Stimulated activated naive CD4-positive, alpha-beta T cell treated with Interleukin-2 at 50 U/mL for 16 hours (primary cell): ENCODE data around the gene CHST11.
"Not testable (repeated sequence)": the region's sequence is repeated elsewhere in the genome, so short reads cannot be mapped to it uniquely, and the experiment has no call there.

Experiments
- DNase-seq: peaks from one replicate; lab custom pipeline; 2025; lab: John Stamatoyannopoulos, UW

Gene CHST11

DNA sequence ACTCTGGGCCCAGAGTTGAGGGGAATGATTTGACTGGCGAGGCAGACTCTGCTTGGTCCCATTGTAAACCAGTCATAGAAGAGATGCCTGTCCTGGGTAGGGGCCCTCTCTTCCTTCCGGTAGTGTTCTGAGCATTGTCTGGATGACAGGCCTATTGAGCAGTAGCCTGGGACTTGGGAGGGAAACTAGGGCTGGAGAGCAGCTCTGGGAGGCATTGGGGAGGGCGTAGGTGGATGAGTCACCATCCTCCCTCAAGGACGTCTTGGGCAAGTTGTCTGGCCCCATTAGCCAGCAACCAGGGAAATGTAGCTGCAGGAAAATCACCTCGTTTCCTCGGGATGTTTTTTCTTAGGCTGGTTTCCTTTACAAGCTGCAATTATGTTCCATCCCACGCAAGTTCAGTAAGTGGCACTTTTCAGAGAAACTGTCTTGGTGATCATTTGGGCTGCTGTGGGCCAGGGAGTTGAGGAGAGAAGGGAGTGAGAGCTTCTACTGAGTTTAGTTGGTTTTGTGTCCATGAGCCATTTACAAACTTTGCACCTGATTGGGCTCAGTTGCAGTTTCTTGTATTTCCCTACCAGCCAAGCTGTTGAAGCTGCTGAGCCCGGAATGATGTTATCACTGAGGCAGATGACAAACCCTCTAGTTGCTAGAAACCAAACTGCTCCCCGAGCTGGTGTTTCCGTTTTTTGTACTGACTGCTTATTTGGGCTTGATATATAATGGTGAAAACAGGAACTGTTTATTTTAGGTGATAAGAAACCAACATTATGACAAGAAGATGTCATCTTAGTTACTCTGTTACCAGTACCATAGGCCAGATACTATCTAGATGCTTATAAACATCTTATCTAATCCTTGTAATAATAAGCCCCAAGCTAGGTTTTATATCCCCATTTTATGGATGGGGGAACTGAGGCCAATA, 147.6 kb downstream of the CHST11 start:
- DNase-seq, result peak; percentile 42

DNA sequence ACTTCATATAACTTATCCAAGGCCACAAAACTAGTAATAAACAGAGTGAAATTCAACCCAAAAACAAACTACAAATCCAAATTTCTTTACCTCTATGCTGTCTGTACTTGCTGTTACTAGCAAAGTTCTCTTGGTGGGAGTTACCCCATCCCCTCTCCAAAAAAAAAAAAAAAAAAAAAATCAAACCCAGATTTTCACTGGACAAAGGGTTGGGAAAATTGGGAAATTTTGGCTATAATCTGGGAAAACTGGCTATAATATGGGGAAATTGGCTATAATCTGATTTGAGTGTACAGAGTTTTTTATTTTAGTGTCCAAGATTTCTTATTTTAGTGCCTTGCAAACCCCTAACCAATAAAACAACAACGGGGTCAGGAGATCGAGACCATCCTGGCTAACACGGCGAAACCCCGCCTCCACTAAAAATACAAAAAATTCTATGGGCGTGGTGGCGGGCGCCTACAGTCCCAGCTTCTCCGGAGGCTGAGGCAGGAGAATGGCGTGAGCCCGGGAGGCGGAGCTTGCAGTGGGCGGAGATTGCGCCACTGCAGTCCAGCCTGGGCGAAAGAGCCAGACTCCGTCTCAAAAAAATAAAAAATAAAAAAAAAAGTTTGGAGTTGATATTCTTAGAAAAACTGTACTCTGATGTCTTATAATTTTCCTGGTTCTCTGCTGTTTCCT, 148.4 kb downstream of the CHST11 start:
- DNase-seq, result no peak

DNA sequence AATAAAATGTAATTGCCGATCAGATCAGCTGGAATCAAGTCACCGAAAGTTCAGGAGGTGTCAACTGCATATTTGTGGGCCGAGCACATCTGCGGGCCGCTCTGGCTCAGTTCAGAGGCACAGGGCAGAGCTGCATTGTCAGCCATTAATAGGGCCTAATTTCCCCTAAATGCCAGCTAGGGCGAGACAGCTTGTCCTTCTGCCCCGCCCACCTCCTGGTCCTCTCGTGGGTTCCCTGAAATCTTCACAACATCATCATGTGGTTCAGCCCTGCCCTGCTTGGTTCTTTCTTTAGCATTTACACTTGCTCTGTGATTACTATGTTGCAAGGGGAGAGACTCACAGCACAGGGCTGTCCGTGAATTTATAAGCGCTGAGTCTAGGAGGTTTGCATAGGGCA, 148.9 kb downstream of the CHST11 start:
- no peak for DNase-seq

- DNase-seq, result no peak
Observed at GRCh38 chr12:104608998-104609397, 152.2 kb downstream of the CHST11 start.

DNA sequence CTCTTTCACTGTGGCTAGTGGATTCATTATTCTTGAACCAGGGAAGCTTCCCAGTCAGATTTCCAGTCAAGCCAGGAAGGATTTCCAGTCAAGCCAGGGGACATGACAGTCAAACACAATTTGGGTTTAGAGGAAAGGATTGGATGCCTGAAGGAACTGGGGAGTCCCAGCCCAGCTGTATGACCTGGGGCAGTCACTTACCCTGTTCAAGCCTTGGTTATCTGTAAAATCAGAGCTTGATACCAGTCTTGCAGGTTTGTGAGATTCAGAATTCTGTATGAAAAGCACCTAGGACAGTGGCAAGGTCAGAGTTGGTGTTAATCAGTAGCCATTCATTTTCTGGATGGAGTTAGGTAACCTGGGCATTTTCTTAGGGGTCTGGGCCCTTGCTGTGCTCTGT, 152.7 kb downstream of the CHST11 start:
- DNase-seq, result no peak

DNA sequence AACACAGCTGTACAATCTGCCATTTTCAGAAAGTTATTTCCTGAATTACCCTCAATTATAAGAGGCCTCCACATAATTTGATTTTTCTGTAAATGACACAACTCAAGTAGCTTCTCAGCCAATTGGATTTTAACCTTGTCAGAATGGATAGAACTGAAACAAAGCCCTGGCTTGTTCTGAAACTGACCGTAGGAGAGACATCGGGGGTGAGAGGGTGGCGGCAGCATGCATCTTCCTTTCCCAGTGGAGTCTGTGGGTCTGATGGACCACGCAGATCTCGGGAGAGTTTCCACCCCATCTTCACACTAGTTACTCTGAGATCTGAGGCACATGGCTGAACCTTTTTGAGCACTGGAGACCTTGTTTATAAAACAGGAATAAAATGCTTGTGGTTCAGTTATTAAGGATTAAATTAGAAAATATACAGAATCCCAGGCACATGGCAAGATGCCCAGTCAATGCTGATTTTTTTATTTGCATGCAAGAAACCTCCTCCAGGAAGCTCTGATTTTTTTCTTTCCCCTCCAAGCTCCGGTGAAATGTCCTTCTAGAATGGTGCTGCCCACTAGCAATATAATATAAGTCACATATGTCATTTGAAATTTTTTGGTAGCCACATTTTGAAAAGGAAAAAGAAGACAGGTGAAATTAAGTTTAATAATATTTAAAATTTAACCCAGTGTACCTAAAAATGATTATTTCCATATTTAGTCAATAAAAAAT, 153.9 kb downstream of the CHST11 start:
- DNase-seq, result no peak

DNA sequence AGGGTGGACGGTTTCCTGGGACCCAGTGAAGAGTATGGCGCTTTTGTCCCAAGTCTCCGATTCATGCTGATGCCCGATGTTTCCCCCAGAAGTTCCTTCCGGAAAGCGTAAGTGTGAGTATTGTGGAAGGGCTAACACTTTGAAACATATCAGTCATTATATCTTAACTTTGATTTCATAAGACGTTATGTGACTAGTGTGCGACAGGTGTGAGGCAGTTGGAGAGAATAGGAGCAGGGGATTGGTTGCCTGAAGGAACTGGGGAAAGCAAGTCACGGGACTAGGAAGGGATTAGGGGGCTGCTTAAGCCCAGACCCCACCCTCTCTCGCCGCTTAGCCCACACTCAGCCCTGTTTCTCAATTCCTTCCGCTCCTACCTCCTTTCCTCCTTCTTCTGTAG, 154.9 kb downstream of the CHST11 start:
- DNase-seq, result no peak

DNA sequence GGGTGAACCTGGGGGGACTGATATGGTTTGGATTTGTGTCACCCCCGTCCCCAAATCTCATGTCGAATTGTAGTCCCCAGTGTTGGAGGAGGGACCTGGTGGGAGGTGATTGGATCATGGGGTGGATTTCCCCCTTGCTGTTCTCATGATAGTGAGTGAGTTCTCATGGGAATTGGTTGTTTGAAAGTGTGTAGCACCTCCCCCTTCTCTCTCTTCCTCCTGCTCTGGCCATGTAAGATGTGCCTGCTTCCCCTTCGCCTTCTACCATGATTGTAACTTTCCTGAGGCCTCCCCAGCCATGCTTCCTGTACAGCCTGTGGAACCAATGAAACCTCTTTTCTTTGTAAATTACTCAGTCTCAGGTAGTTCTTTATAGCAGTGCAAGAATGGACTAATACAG, 156.6 kb downstream of the CHST11 start:
- not testable (repeated sequence) for DNase-seq

- DNase-seq, result no peak
Observed at GRCh38 chr12:104615048-104615561, 158.4 kb downstream of the CHST11 start.

DNA sequence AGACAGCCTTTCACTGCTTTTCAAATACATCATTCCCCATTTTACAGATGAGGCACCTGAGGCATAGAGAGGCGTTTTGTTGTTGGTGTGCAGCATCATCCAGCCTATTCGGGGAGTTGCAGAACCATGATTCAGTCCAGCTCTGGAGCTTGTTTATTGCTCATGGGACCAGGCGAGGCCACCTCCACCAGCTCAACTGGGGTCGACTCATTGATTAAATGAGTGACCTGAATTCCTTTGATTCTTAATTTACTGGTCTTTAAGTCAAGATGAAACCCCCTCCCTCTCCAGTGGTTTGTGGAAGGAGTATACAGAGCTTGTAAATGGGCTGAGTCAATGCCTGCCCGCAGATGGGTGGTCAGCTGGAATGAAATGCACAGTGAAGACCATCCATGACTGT, 161.9 kb downstream of the CHST11 start:
- DNase-seq, result no peak

GRCh38 chr12:104619305-104619704, 162.6 kb downstream of the CHST11 start:
- DNase-seq, result no peak

GRCh38 chr12:104620837-104621531, 164.2 kb downstream of the CHST11 start:
- no peak for DNase-seq

DNA sequence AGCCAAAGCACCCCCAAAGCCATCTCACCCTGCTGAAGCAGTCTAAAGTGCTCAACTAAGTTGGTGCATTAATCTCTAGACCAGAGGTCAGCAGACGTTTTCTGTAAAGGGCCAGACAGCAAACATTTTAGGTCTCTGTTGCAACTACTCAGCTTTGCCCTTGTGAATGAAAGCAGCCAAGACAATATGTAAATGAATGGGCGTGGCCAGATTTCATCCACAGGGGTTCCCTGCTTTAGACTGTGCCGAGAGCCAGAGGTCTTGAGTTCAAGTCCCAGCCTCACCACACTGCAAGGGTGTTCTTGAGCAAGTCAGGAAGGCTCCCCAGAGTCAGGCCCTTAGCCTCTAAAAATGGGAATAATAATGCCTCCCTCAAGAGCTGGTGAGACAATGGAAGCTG, 166.2 kb downstream of the CHST11 start:
- DNase-seq, result no peak

DNA sequence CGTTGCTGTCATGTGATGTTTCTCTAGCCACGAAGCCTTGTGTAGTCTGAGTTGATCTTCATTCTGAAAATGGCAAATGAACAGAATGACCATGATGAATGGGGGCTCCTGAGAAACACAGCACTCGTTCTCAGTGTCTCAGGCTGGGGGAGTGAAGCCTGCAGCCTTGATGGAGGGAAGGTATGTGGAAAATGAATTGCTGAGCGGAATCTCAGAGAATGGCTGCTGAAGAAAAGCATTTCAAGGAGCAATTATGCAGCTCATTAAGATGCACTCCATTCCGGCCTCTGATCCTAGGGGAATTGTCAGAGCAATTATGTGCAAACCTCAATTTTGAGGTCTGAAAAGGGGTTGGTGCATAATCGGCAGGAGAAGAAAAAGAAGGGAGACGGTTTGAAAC, 167.1 kb downstream of the CHST11 start:
- no peak for DNase-seq

DNA sequence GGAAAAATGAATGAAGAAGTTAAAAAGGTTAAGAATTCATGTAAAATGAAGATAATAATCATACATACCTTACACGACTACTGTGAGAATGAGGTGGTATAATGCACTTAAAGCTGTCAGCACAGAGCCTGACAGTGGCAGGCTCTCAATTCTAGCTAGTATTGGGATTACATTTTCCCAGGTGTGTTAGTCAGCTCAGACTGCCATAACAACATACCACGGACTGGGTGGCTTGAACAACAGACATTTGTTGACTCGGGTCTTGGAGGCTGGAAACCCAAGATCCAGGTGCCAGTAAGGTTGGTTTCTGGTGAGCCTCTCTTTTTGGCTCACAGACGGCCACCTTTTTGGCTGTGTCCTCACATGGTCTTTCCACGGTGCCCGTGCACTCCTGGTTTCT, 167.8 kb downstream of the CHST11 start:
- DNase-seq, result no peak

DNA sequence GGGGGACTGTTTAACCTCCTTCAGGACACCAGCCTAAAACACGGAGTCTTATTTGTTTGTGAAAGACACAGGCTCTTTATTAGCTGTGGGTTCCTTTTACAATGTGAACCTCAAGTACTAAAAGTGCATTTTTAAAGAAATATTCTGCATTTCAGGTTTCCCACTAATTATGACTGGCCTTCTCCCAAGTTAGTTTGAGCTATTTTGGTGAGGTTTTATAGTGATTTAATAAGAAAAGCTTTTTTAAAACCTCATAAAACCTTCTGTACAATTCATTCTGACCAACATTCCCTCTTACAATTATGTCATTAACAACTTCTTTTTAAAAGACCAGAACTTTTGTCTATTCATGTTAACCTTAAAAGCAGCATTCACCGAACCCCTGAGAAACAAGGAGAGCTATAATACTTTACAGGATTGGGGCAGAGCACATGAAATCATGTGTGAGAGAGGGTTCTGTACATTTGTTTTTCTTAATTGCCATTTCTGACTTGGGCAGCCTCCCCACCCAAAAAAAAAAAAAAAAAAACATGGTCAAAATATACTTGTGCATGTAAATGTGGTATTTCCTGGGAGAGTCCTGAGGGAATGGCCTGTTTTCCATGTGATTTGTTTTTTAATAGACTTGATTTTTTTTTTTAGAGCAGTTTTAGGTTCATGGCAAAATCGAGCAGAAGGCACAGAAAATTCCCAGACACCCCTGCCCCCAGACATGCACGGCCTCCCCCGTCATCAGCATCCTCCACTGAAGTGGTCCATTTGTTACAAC, 169.5 kb downstream of the CHST11 start:
- no peak for DNase-seq

DNA sequence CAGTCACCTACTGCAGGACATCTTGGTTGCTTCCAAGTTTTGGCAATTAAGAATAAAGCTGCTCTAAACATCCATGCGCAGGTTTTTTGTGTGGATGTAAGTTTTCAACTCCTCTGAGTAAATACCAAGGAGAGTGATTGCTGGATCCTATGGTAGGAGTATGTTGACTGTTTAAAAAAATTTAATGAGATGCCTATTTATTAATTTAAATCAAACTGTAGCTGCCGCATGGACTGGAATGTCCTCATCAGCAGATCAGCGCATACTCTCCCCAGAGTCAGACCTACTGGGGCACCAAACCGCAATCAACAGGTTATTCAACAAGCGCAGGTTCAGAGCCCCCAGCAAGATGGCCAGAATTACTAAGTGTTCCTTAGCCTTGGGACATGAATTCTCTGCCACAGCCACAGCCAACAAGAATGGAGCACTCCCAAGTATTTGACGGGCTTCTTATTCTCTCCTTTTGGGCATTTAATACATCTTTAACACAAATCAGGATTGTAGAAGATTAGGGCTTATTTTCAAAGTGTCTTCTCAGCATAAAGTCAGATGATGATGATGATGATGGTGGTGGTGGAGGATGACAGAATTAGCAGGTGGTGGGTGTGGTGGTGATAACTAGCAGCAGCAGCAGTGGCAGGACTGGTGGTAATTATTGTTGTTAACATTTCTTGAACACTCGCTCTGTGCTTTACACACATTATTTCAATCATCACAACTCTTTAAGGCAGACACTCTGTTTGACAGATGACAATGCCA, 170.7 kb downstream of the CHST11 start:
- DNase-seq, result no peak

DNA sequence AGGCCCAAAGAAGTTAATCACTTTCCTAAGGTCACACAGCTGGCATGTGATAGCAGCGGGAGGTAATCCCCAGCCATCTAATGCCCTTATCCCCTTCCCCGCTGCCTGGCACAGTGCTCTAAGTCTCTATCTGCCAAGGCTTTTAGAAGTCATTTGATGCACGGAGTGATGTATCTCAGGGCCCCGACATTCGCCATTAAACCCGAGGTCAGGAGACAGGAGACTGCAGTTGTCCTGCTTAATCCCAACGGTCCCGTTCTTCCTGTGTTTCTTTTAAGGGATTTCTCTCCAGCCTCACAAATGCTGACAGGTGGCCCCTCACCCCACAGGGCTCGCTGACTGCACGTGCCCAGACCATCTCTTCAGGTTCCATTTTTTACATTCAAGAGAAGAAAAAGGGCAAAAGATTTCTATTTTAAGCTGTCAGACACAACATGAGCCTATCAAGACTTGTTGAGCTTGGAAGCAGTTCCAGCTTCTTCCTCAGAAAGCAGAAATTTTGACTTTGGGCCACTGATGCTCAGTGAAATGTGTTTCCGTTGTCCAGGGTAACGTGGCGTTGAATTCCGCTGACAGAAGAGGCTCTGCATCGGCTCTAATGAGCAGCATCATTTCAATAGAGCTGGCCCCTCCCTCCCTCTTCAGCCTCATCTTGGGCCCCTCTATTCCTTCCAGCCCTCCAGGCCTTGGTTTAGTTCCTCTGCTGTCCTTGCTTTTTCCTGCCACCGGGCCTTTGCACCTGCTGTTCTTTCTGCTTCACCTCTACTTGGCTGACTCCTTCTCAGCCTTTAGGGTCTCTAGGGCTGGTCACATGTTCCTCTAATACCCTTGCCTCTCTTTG, 171.5 kb downstream of the CHST11 start:
- DNase-seq, result no peak

DNA sequence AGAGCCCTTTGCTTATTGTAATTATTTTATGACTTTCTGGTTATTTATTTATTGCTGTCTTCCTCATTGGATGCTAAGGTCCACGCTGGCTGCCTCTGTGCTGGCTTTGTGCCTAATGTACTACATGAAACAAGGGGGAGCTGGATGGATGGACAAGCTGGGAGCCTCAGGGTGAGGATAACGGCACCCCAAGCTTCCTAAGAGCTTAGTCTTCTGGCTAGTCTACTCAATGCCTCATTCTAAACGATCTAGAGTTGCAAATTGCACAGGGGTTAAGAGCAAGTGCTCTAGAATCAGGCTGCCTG, 172.0 kb downstream of the CHST11 start:
- DNase-seq, result no peak

- DNase-seq, result no peak
Observed at GRCh38 chr12:104630230-104630670, 173.5 kb downstream of the CHST11 start.
